NB4 (cell line): ENCODE data around the gene ALDH3A2.
A peak's percentile ranks its signal among the peaks of the same experiment; 100 is the strongest.

Experiments
- DNase-seq: peaks from one replicate; pipeline ENCODE4 v3.0.0; 2010; ENCODE audit warnings: low read depth
- H3K4me3 ChIP-seq: one replicate; pipeline ENCODE4 v1.5.1; 2011; ENCODE audit warnings: mild to moderate bottlenecking, low read depth, low read length, moderate library complexity
- CTCF ChIP-seq: IDR thresholded peaks from one replicate; pipeline ENCODE4 v1.5.1; 2012; ENCODE audit warnings: low read depth, low read length
- MAX ChIP-seq: IDR thresholded peaks from 2 replicates; pipeline ENCODE4 v1.6.1; 2011; ENCODE audit warnings: low read depth, low read length
- MYC ChIP-seq: IDR thresholded peaks from 2 replicates; pipeline ENCODE4 v1.6.1; 2011; ENCODE audit warnings: low read depth, low read length
- POLR2A ChIP-seq: IDR thresholded peaks from 2 replicates; pipeline ENCODE4 v1.6.1; 2011; ENCODE audit warnings: mild to moderate bottlenecking; ENCODE audit not compliant: insufficient read length; ENCODE audit errors: extremely low read depth

Gene ALDH3A2

GRCh38 chr17:19718041-19718612, 69.6 kb downstream of the ALDH3A2 start:
- TF ChIP-seq POLR2A (no peak), CTCF (no peak), MYC (no peak), MAX (no peak)
- DNase-seq = no peak
- no peak overlapping the region for H3K4me3 ChIP-seq

GRCh38 chr17:19718613-19719354, 70.2 kb downstream of the ALDH3A2 start:
- no peak overlapping the region for H3K4me3 ChIP-seq
- TF ChIP-seq MAX = no peak
- peak; percentile 26 for TF ChIP-seq CTCF
- peak; percentile 22 for DNase-seq

- H3K4me3 ChIP-seq = no peak overlapping the region
- DNase-seq = no peak
- no peak for TF ChIP-seq POLR2A
- TF ChIP-seq CTCF = no peak
- TF ChIP-seq MYC = no peak
- TF ChIP-seq MAX = no peak
These were observed 71.0 kb downstream of the ALDH3A2 start for GRCh38 chr17:19719355-19720209.

GRCh38 chr17:19720210-19720475, 71.6 kb downstream of the ALDH3A2 start:
- no peak for TF ChIP-seq MAX
- TF ChIP-seq CTCF = no peak
- no peak for TF ChIP-seq POLR2A
- TF ChIP-seq MYC = no peak
- no peak overlapping the region for H3K4me3 ChIP-seq
- DNase-seq = no peak

GRCh38 chr17:19720631-19721426, 72.3 kb downstream of the ALDH3A2 start:
- DNase-seq = no peak
- H3K4me3 ChIP-seq = no peak overlapping the region
- no peak for TF ChIP-seq POLR2A
- no peak for TF ChIP-seq MYC
- no peak for TF ChIP-seq MAX
- no peak for TF ChIP-seq CTCF
